ENCODE results near the gene KATNBL1.
"Not testable (repeated sequence)": the region's sequence is repeated elsewhere in the genome, so short reads cannot be mapped to it uniquely, and the experiment has no call there.

KATNBL1 gene

DNA sequence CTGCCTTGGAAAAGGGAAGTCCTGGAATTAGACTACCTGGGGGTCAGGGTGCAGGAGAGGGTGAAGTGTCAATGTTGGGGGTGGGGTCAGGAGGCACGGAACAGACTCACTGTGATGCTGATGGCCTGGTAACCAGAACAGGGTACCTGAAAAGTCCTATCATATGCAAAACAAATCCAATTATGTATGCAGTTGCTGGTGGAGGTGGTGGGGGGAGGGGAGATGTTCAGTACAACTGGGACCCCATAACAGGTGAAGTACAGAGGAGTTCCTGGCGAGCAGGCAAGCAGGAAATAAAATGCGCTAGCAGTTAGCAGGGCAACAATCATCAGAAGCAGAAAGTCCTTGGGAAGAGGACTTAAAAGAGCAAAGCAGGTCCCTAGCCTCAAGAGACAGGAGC is 4.2 kb upstream of the KATNBL1 start:
- Mint-ChIP-seq H3K4me1 (no peaks in the 10 kb centered on the region), H3K36me3 (ENCODE audit: low read depth) (no peaks in the 10 kb centered on the region), H3K4me3 (no peak overlapping the region), H3K9me3 (no peaks in the 10 kb centered on the region), H3K27ac (no peak overlapping the region), H3K27me3 (ENCODE audit: low read depth) (peaks cover 3% of the 10 kb centered on the region)
- TF ChIP-seq, protein P1, sequence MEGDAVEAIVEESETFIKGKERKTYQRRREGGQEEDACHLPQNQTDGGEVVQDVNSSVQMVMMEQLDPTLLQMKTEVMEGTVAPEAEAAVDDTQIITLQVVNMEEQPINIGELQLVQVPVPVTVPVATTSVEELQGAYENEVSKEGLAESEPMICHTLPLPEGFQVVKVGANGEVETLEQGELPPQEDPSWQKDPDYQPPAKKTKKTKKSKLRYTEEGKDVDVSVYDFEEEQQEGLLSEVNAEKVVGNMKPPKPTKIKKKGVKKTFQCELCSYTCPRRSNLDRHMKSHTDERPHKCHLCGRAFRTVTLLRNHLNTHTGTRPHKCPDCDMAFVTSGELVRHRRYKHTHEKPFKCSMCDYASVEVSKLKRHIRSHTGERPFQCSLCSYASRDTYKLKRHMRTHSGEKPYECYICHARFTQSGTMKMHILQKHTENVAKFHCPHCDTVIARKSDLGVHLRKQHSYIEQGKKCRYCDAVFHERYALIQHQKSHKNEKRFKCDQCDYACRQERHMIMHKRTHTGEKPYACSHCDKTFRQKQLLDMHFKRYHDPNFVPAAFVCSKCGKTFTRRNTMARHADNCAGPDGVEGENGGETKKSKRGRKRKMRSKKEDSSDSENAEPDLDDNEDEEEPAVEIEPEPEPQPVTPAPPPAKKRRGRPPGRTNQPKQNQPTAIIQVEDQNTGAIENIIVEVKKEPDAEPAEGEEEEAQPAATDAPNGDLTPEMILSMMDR (IDR thresholded peaks at IDR 0.05; ENCODE audit: unreplicated experiment in 3 of 3): no peak

GRCh38 chr15:34213690-34214089 is 3.8 kb upstream of the KATNBL1 start:
- no peaks in the 10 kb centered on the region for H3K4me1 Mint-ChIP-seq
- no peaks in the 10 kb centered on the region for H3K27me3 Mint-ChIP-seq (ENCODE audit: low read depth)
- TF ChIP-seq, protein P1 (IDR thresholded peaks at IDR 0.05; ENCODE audit: unreplicated experiment in 3 of 3): no peak
- no peak overlapping the region for H3K4me3 Mint-ChIP-seq
- H3K36me3 Mint-ChIP-seq (ENCODE audit: low read depth): no peaks in the 10 kb centered on the region
- H3K9me3 Mint-ChIP-seq: no peaks in the 10 kb centered on the region
- H3K27ac Mint-ChIP-seq: no peak overlapping the region

- Mint-ChIP-seq H3K36me3 (ENCODE audit: low read depth) (peaks cover 42% of the 10 kb centered on the region), H3K9me3 (peaks cover 9% of the 10 kb centered on the region), H3K4me1 (peaks cover 17% of the 10 kb centered on the region), H3K27me3 (ENCODE audit: low read depth) (no peaks in the 10 kb centered on the region), H3K27ac (peak overlapping the region in 2 of 3 experiments; percentile 34 to 44), H3K4me3 (peak overlapping the region; percentile 26 to 68 (median 55))
- TF ChIP-seq, protein P1 (IDR thresholded peaks at IDR 0.05; ENCODE audit: unreplicated experiment in 3 of 3): no peak
Observed at GRCh38 chr15:34206011-34206410, 3.9 kb downstream of the KATNBL1 start.

GRCh38 chr15:34203936-34204335 is 6.0 kb downstream of the KATNBL1 start:
- Mint-ChIP-seq H3K4me1 (peaks cover 17% of the 10 kb centered on the region), H3K27ac (no peak overlapping the region), H3K4me3 (no peak overlapping the region), H3K36me3 (ENCODE audit: low read depth) (peaks cover 61% of the 10 kb centered on the region), H3K9me3 (peaks cover 9% of the 10 kb centered on the region), H3K27me3 (ENCODE audit: low read depth) (peaks cover 4% of the 10 kb centered on the region)
- TF ChIP-seq, protein P1 (IDR thresholded peaks at IDR 0.05; ENCODE audit: unreplicated experiment in 3 of 3): no peak

- H3K27me3 Mint-ChIP-seq (ENCODE audit: low read depth): peaks cover 4% of the 10 kb centered on the region
- H3K36me3 Mint-ChIP-seq (ENCODE audit: low read depth): peaks cover 67% of the 10 kb centered on the region
- TF ChIP-seq, protein P1 (IDR thresholded peaks at IDR 0.05; ENCODE audit: unreplicated experiment in 3 of 3): no peak
- no peak overlapping the region for H3K4me3 Mint-ChIP-seq
- peaks cover 16% of the 10 kb centered on the region for H3K4me1 Mint-ChIP-seq
- H3K9me3 Mint-ChIP-seq: peaks cover 9% of the 10 kb centered on the region
- H3K27ac Mint-ChIP-seq: no peak overlapping the region
Observed at GRCh38 chr15:34203305-34203704, 6.6 kb downstream of the KATNBL1 start.

- H3K36me3 Mint-ChIP-seq (ENCODE audit: low read depth): peaks cover 38% of the 10 kb centered on the region
- H3K27me3 Mint-ChIP-seq (ENCODE audit: low read depth); H3K4me3 Mint-ChIP-seq: not testable (repeated sequence)
Observed at GRCh38 chr15:34193272-34193671, 16.6 kb downstream of the KATNBL1 start.

More at GRCh38 chr15:34193272-34193671, 16.6 kb downstream of the KATNBL1 start:
- H3K27ac Mint-ChIP-seq, H3K9me3 Mint-ChIP-seq, H3K4me1 Mint-ChIP-seq: not testable (repeated sequence)

All from nephron (organoid).